22Rv1 (cell line): ENCODE data around the gene ABHD6.

Experiments used
- CTCF ChIP-seq: fragments of 450-650 bp; IDR thresholded peaks from 2 replicates; pipeline ENCODE4 v1.5.1; 2017; ENCODE audit warnings: mild to moderate bottlenecking
- ZFX ChIP-seq: fragments of 450-650 bp; IDR thresholded peaks from 2 replicates; pipeline ENCODE4 v1.6.1; 2017; ENCODE audit warnings: antibody characterized with exemption, borderline replicate concordance

GRCh38 chr3:58269356-58269755 lies 31.8 kb downstream of the ABHD6 start:
- TF ChIP-seq CTCF = no peak
- no peak for TF ChIP-seq ZFX
